Nephron (organoid): Measurements from ENCODE around the gene YRDC.

ENCODE experiments used
- H3K27ac Mint-ChIP-seq, 3 experiments: 2 replicates each; pipeline ENCODE4 v1.8.0; 2020; ENCODE audit warnings: mixed read lengths in 3 of 3, mild to moderate bottlenecking in 2 of 3, moderate library complexity in 1 of 3
- H3K27me3 Mint-ChIP-seq: 2 replicates; pipeline ENCODE4 v1.8.0; 2021; ENCODE audit warnings: low read depth, mild to moderate bottlenecking, moderate library complexity, mixed read lengths
- H3K36me3 Mint-ChIP-seq: 2 replicates; pipeline ENCODE4 v1.8.0; 2020; ENCODE audit warnings: low read depth, mixed read lengths
- H3K4me1 Mint-ChIP-seq: 2 replicates; pipeline ENCODE4 v1.8.0; 2020; ENCODE audit warnings: mixed read lengths
- H3K4me3 Mint-ChIP-seq, 3 experiments: 2 replicates each; pipeline ENCODE4 v1.8.0; 2020; ENCODE audit warnings: mild to moderate bottlenecking in 3 of 3, mixed read lengths in 3 of 3, moderate library complexity in 2 of 3
- H3K9me3 Mint-ChIP-seq: 2 replicates; pipeline ENCODE4 v1.8.0; 2020; ENCODE audit warnings: mixed read lengths
- TF ChIP-seq, protein P1 (sequence below), 3 experiments: fragments of 200-600 bp; sonication (generic); IDR thresholded peaks; one replicate each; pipeline ENCODE4 v1.5.0; 2021; ENCODE audit warnings: antibody characterized with exemption in 3 of 3; ENCODE audit not compliant: unreplicated experiment in 3 of 3

YRDC gene

DNA sequence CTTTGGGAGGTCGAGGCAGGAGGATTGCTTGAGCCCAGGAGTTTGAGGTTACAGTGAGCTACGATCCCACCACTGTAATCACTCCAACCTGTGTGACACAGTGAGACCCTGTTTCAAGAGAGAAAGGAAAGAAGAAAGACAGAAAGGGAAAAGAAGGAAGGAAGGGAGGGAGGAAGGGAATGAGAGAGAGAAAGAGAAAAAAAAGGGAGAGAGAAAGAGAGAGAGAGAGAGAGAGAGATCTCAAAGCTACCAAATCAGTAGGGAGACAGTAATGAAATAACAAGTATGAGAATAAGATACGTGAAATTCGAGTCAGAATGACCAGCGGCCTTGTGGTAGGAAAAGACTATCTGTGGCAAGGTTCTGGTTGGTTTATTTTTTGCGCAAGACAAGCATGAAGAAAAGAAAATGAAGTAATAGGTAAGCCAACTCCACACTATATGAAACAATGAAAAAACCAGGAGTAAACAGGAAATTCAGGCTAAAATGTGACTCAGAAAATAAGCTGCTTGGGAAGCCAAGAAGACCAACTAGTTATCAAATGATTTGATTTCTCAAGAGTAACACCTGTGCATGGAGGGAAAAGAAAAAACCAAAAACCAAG, 42.4 kb upstream of the YRDC start:
- Mint-ChIP-seq H3K27ac (no peak overlapping the region), H3K4me1 (peaks cover 5% of the 10 kb centered on the region), H3K27me3 (no peaks in the 10 kb centered on the region), H3K9me3 (no peaks in the 10 kb centered on the region), H3K4me3 (no peak overlapping the region), H3K36me3 (peaks cover 20% of the 10 kb centered on the region)
- TF ChIP-seq, protein P1, sequence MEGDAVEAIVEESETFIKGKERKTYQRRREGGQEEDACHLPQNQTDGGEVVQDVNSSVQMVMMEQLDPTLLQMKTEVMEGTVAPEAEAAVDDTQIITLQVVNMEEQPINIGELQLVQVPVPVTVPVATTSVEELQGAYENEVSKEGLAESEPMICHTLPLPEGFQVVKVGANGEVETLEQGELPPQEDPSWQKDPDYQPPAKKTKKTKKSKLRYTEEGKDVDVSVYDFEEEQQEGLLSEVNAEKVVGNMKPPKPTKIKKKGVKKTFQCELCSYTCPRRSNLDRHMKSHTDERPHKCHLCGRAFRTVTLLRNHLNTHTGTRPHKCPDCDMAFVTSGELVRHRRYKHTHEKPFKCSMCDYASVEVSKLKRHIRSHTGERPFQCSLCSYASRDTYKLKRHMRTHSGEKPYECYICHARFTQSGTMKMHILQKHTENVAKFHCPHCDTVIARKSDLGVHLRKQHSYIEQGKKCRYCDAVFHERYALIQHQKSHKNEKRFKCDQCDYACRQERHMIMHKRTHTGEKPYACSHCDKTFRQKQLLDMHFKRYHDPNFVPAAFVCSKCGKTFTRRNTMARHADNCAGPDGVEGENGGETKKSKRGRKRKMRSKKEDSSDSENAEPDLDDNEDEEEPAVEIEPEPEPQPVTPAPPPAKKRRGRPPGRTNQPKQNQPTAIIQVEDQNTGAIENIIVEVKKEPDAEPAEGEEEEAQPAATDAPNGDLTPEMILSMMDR (IDR thresholded peaks at IDR 0.05; ENCODE audit: unreplicated experiment in 3 of 3), result no peak

DNA sequence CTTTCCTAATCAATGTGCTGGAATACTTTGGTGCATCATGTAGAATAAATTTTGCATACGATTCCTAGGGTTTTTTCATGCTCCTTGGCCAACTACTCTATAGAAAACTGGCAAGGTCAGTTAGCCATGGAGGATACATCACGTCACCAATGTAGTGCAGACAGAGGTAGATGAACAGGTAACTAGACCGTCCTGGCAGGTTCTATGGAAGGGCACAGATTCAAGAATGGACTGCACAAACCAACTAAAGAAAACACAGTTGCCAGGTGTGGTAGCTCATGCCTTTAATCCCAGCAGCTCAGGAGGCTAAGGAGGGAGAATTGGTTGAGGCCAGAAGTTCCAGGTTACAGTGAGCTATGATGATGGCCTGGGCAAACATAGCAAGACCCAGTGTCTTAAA, 41.5 kb upstream of the YRDC start:
- H3K9me3 Mint-ChIP-seq, result no peaks in the 10 kb centered on the region
- no peak overlapping the region for H3K4me3 Mint-ChIP-seq
- no peaks in the 10 kb centered on the region for H3K27me3 Mint-ChIP-seq
- H3K27ac Mint-ChIP-seq, result no peak overlapping the region
- no peaks in the 10 kb centered on the region for H3K4me1 Mint-ChIP-seq
- H3K36me3 Mint-ChIP-seq, result peaks cover 13% of the 10 kb centered on the region
- TF ChIP-seq, protein P1 (IDR thresholded peaks at IDR 0.05; ENCODE audit: unreplicated experiment in 3 of 3), result no peak

DNA sequence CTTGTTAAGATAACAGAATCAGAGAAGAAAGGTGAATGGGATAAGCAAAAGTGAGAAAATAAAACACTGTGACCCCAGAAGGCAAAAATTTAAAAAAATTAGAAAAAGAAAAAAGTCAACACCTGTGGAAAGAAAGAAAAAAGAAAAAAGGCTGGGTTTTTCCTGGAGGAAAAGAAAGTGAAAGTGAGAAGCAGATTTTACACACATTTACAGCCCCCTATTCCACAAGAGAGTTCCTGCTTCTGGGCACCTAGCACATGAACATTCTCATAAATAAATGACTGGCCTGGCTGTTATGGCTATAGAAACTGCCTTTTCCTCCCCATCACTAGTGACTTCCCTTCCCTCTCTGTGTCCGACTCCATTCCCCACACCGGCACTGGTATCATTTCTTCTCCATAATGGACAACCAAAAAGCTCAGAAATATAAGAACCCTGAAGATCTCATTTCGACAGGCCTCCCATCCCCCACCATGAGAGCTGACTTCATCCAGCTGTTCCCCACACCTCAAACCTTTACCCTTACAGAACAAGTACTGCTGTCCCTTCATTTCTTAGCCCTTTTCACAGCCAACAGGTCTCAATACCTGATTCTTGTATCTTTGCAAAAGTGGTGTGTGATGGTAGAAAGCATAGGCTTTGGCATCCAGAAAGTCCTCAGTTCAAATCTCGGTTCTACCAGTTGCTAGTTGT, 38.8 kb upstream of the YRDC start:
- H3K9me3 Mint-ChIP-seq, result no peaks in the 10 kb centered on the region
- TF ChIP-seq, protein P1 (IDR thresholded peaks at IDR 0.05; ENCODE audit: unreplicated experiment in 3 of 3), result no peak
- H3K4me1 Mint-ChIP-seq, result no peaks in the 10 kb centered on the region
- no peak overlapping the region for H3K27ac Mint-ChIP-seq
- H3K4me3 Mint-ChIP-seq, result no peak overlapping the region
- H3K27me3 Mint-ChIP-seq, result no peaks in the 10 kb centered on the region
- no peaks in the 10 kb centered on the region for H3K36me3 Mint-ChIP-seq

DNA sequence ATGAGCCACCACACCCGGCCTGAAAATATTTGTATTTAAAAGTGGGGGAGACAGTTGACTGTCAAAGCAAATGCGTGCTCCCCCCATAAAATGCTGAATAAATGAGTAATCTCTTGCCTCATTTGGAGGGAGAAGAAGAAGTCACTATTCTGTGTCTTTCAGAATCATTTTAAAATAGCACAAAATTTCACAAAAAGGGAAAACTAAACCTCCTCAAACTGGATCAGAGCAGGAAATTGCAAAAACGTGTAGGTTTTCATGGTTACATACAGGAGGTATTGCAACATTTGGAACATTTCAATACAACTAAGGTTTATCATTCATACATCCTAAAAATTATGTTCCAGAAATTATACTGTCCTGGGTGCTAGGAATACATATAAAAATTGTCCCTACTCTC, 37.8 kb upstream of the YRDC start:
- H3K27ac Mint-ChIP-seq, result no peak overlapping the region
- H3K9me3 Mint-ChIP-seq, result no peaks in the 10 kb centered on the region
- TF ChIP-seq, protein P1 (IDR thresholded peaks at IDR 0.05; ENCODE audit: unreplicated experiment in 3 of 3), result no peak
- H3K4me1 Mint-ChIP-seq, result no peaks in the 10 kb centered on the region
- H3K4me3 Mint-ChIP-seq, result no peak overlapping the region
- no peaks in the 10 kb centered on the region for H3K36me3 Mint-ChIP-seq
- no peaks in the 10 kb centered on the region for H3K27me3 Mint-ChIP-seq

DNA sequence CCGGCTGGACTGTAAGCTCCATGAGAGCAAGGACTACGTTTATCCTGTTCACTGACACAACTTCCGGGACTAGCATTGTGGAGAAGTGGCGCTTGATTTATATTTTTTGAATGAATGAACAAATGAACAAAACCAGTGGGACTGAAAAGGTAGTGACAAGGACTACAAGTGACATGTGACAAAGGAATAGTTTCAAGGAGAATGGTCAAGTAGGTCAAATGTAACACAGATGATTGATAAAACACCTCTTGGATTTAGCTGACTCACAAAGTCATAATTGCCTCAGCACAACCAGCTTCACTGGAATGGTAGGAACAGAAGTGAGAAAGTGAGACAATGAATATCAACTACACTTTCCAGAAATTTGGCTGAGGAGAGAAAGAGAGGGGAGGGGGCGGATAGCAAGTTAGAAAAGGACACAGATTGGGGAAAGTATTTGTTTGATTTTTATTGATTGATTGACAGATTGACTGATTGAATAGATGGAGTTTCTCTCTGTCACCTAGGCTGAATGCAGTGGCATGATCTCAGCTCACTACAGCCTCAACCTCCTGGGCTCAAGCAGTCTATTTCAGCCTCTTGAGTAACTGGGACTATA, 37.1 kb upstream of the YRDC start:
- no peak overlapping the region for H3K27ac Mint-ChIP-seq
- no peaks in the 10 kb centered on the region for H3K36me3 Mint-ChIP-seq
- no peaks in the 10 kb centered on the region for H3K4me1 Mint-ChIP-seq
- H3K9me3 Mint-ChIP-seq, result no peaks in the 10 kb centered on the region
- H3K4me3 Mint-ChIP-seq, result no peak overlapping the region
- TF ChIP-seq, protein P1 (IDR thresholded peaks at IDR 0.05; ENCODE audit: unreplicated experiment in 3 of 3), result no peak
- H3K27me3 Mint-ChIP-seq, result no peaks in the 10 kb centered on the region
